ENCODE data around the gene TXNRD2. TPM values are rescaled to one million over a fixed set of nuclear protein-coding genes. Genes with fewer than 3 reads are reported as not detected.

TXNRD2 gene
- total RNA-seq, 1 donor from 2014 or later: 19.7 TPM

DNA sequence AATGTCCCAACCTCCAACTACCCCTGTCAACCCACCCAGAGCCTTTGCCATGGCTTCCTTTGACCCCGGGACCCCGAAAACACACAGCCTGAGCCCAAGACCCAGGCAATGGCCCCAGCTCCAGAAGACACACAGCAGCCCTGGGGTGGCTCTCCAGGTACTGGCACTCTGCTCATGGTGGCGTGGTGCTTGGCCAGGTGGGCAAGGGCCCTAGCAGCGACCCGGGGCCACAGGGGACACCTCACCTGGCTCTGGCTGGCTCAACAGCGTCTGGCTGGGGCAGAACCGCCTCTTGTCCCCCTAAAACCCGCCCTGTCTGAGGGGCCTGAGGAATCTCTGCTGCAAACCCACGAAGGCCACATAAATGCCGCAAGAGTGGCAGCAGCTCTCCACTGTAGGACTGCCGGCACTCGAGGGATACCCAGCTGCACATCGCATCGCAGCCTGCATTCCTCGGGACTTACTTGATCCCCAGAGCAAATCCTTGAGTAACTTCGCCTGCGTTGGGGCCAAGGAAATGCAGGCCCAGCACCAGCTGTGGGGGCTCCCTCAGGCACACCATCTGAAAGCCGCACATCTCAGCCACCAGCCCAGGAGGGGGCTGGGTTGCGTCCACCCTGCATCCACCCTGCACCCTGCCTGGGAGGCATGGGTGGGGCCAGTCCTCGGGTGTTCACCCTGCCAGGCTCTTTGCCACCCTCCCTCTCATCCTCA, 63.8 kb downstream of the TXNRD2 start:
- intact Hi-C loops (cut with micrococcal nuclease): no loop called here

DNA sequence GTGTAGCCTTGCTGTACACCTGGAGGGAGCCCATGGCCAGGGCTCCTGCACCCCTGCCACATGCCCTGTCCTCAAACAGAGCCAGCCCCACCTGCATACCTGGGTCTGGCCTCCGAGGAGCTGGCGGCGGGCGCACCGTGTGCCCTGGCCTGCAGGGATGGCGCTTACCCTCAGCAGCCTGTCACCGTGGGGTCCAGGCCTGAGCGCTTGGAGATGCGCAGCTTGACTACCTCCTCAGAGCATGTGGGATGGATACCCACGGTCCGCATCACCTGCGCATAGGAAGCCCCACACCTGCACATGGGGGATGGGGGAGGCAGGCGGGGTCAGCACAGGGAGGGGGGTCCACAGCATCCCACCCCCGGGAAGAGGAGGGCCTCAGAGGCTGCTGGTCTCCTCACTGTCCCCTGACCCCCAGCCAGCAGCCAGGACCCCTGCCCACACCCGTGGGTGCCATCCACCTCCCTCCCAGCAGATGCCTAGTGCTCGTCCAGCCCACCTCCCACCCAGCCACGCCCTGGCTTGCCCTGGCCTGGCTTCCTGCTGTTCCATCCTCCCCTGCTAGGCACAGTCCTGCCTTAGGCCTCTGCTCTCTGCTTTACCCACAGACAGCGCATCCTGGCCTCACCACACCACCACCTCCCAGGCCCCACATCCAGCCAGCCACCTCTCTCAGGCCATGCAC, 64.5 kb downstream of the TXNRD2 start:
- intact Hi-C loops (cut with micrococcal nuclease): no loop called here

DNA sequence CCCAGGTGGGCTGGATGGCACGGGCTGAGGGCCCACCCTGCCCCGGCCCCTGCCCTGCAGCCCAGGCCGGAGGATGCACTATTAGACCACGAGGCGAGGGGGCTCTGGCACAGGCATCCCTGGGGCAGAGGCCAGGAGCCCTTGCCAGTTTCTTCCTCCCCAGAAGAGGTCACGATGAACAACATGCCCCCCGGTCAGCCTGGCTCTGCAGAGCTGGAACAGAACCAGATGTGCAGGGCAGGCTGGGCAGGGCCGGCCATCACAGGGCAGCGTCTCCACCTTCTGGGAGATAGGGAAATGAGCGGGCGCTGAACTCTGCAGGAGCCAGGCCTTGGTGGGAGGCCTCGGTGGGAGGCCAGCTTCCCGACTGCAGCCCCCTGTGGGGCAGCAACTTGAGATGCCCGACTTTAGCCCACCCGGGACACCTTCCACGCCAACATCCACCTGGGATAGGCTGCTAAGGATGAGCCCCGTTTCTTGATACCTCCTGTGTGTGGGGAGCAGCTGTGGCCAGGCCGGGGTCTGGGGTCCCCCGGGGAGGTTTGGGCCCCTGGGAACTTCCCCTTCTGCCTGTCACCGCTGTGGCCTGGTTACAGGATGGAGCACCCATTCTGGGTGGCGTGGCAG, 65.2 kb downstream of the TXNRD2 start:
- intact Hi-C loops (cut with micrococcal nuclease): no loop called here

DNA sequence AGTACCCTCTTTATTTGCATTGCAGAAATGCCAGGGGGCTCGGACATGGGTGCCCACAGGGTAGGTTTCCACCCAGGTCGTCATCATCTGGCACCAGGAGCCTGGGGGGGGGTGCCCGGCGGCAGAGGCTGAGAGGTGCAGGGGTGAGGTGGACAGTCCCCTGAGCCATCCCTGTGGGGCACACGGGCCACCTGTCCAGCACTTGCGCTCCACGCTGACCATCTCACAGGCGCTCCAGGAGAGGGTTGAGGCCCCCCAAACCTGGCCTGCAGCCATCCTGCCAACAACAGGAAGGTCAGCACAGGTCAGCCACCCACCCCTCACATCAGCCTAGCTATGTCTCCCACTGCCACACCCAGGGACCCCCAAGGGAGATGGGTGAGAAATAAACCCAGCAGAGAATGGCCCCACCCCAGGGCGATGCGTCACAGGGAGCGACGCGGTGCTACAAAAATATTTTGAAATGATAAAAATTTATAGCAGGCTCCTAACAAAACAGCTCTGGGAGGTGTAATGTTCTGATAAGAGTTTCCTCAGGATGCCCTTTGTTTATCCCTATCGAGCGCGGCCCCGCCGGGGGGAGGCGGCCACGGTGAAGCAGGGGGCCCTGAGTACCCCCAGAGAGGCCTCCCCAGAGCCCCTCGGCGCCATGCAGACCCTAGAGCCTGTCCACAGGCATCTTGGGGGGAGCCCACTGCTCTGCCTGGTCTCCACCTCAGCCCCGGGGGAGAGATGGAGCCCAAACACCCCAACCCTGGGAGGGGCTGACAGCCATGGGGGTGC, 65.9 kb downstream of the TXNRD2 start:
- intact Hi-C loops (cut with micrococcal nuclease): no loop called here

DNA sequence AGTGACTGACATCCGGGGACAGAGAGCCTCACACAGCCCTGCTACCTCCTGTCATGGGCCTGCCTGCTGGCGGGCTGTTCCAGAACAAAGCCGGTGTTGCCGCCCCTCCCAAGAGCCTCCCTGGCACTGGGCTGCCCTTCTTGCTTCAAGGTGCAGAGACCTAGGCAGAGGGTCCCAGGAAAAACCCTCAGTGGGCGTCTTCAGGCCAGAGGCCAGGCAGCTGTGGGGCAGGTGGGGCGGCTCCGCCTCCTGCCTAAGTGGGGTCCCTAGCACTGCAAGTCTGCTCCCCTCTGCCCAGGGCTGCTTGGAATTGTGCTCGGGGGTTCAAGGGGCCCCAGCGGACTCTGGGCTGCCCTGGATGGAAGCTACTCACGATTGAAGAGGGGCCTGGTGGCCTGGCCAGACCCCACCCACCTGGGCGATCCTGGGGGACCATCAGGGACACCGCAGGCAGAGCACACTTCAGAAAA, 66.5 kb downstream of the TXNRD2 start:
- intact Hi-C loops (cut with micrococcal nuclease): no loop called here

DNA sequence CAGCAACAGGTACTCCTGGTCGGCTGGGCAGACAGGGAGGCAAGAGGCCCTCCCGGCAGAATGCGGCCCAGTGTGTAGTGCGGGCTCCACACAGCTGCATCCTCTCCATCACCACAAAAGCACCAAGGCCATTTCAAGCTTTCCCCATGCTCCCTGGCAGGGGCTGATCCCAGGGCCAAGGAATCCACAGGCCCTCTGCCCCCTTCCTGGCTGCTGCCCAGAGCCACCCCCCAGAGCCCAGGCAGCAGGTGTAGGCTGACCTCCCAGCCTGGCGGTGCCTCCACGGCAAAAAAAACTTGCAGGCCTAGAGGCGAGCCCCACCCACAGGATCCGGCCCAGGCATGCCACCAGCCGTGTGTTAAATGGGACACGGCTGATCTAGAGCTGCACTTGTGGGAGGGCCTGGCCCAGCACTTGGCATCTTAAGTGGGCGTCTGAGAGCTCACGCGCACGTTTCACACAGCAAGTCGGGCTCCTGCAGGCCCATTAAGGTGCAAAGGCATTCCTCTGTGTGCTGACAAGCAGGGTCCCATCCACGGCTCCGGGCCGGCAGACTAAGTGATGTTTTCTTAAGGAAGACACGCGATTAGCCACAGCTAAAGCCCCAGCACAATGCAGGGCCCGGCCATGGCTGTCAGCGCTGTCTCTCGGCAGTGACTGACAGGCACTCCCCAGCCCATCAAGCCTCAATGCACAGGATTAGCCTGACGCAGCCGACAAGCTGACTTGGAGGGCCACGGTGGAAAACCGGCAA, 67.1 kb downstream of the TXNRD2 start:
- intact Hi-C loops (cut with micrococcal nuclease): no loop called here

DNA sequence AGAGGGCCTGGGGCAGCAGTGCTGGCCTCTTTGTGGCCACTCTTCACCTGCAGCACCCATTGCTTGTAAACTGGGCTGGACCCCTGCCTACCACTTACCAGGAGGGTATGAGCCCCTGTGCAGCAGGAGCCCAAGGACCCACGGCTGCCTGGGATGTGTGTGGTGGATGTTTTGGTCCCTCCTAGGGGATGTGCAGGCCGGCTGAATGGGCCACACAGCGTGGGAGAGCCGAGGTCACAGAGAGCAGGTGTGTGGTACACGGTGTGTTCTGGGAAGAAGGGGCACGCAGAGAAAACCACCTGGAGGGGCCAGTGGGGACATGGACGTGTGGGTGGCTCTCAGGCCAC, 67.7 kb downstream of the TXNRD2 start:
- intact Hi-C loops (cut with micrococcal nuclease): no loop called here

DNA sequence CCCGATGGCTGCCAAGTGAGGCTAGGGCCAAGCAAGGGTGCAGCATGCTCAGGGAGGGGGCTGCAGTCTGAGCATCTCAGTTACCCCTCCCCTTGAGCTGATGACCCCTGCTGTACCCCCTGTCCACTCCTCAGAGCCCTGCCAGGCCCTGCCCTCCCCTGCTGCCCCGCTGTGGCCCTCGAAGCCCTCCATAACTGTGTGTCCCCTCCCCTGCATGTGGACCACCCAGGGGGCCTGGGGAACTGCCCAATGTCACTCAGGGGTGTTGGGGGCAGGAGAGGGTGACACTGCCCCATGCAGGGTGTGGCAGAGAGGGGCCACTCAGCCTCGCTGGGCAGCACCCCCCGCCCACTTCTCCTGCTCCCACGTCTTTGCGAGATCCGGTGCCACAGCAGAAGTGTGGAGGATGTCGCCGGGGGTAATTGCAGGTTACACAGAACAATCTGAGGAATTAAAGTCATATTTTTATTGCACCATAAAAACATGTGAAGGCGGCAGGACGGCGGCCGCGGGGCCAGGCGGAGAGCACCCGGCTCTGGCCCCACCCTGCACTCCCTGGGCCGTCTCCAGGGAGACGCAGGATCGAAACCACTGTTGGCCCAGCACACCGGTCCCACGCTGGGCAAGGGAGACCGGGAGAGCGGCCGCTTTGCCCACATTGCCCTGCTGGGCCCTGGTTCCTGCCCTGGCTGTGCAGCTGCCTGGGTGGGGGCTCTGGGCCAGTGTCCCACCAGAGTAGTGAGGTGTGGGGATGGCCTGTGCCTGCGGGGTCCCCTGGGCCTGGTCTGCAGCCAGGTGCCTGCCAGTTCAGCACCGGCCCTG, 68.3 kb downstream of the TXNRD2 start:
- intact Hi-C loops (cut with micrococcal nuclease): no loop called here

DNA sequence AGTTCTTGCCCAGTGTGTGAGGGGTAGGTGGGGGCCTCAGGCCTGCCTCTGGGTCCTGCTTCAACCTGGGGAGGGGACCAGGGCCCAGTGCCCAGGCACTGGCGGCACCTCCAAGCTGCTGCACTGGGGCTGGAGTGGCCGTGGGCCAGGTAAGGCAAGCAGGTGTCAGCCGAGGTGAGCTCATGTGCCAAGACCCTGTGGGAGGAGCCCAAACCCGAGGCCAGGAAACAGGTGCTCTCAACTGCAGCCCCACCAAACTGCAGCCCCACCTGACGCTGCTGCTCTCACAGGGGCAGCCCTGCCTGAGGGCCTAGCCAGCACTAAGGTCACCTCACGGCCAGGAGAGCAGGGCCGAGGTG, 68.9 kb downstream of the TXNRD2 start:
- intact Hi-C loops (cut with micrococcal nuclease): no loop called here

DNA sequence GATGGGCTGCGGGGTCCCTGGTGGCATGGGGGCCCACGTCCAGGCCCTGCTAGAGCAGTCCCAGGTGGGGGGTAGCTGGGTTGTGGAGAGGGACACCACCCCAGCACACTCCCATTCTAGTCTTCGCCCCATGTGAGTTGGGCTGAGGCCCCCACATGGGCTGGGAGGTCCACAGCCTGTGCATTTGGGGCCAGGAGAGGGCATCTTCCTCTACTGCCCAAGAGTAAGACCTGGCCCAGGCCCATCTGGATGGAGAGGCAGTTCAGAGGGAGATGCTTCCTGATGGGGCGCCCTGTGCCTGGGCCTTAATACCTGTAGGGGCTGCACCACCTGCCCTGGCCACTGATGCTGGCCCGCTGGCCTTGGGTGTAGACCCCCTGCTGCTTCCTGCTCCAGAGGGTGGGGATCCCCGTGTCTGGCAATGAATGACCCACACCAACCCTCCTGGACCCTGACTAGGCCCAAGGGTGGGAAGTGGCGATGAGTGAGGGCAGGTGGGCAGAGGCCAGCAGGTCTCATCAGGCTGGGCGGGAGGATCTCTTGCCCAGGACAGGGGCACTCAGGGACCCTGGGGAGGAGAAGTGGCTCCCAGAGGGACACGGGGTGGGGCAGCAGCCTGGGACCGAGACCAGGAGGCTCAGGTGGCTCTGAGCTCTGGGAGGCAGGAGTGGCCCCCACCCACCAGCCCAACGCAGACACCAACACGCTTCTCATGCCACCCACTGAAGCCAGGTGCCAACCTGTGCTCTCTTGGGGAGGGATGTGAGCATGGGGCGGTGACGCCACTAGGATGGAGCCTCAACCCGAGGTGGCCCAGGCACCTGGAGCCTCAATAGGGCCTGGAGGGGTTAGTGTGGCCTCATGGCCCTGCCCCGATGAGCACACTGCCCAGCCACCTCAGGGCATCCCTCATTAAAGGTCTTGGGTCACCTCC, 69.5 kb downstream of the TXNRD2 start:
- intact Hi-C loops (cut with micrococcal nuclease): no loop called here

DNA sequence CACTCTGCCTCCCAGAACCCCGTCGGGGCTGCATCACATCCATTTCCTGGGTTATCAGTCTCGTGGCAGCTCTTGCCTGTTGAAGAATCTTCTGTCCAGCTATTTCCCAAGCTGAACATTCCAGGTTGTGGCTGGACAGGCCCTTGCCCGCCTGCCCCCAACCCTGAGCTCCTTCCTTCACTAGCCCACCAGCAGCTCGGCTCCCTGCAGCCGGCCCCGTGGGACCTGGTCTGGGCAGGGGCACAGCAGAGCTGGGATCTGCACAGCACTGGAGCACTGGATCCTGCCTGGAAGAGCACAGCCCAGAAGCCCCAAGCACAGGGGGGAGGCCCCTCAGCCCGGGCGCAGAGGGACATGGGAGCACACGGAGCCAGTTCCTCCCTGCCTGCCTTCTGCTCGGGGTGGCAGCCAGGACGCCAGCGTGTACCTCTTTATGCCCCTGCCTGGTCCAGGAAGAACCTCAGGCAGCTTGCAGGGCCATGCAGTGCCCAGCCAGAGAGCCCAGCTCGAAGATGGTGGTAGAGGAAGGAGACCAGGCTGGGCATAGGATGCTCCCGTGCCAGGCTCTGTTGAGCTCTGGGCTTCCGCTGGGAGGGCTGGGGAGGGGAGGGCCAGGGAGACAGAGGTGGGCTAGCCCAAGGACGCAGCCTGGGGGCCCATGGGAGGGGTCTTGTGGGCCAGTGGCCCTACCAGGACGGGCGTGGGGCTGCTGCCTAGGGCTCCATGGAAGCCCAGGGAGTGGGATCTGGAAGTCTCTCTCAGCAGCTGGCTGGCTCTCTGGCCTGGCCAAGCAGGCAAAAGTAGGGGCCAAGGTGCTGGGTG, 70.4 kb downstream of the TXNRD2 start:
- intact Hi-C loops (cut with micrococcal nuclease): no loop called here

DNA sequence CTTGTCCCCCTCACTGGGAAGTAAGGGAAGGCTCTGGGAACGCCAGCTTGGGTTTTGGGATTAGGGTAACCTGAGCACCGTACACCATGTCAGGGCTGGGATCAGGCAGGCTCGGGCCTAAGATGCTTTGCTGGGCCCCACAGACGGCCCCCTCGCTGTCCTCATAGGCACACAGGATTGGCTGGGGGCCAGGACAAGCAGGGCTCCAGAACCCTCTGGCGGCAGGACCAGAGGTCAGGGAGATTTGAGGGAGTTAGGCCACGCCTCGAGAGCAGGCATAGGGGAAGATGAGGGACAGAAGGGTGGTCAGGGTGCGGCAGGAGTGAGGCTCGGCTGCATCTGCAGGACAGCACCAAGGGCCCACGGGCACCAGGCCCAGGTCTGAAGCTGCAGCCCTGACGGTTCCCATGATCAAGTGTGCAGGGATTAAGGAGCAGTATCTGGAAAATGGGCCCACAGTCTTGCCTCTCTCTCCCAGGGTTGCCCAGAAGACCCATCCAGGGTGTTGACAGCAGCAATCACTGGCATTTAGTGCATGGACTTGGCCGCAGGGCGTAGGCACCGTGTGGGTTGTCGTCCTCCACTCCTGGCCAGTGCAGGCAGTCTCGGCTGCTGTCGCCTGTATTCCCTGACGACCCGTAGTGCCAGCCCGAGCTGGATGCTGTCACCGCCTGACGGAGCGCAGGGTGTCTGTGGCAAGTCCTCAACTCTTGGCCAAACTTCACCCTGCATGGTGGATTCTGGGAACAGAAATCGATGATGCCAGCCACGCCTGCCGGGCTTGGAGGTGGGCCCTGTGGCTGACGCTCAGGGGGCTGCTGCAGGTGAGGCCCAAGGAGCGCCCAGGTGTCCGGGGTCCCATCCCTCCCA, 71.2 kb downstream of the TXNRD2 start:
- intact Hi-C loops (cut with micrococcal nuclease): no loop called here

DNA sequence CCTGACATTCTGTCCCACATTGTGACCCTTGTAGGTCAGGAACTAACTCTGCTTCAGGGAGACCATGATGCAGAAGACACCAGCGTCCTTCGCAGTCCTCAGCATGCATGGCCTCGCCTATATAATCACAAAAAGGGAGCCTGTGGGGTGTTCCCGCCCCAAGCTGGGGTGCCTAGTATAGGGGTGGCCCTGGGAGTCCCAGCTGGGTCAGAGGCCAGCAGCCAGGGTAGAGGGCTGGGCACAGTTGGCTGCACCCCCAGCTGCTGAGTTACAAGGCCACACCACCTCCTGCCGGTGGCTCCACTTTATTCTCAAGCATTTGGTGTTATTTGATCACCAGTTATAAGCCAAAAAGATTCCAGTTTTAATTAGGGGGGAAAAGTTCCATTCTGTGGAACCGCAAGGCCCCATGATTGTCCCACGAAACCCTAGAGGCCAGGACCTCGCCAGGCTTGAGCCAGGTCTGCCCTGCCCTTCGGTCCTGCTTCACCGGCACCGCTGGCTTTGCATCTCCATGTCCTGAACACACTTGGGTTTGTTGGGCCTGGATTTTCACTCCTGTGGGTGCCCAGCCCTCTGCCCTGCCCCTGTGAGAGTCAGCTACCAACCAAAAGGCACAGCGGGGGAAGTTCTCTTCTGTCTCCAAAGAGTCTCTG, 72.0 kb downstream of the TXNRD2 start:
- intact Hi-C loops (cut with micrococcal nuclease): no loop called here

DNA sequence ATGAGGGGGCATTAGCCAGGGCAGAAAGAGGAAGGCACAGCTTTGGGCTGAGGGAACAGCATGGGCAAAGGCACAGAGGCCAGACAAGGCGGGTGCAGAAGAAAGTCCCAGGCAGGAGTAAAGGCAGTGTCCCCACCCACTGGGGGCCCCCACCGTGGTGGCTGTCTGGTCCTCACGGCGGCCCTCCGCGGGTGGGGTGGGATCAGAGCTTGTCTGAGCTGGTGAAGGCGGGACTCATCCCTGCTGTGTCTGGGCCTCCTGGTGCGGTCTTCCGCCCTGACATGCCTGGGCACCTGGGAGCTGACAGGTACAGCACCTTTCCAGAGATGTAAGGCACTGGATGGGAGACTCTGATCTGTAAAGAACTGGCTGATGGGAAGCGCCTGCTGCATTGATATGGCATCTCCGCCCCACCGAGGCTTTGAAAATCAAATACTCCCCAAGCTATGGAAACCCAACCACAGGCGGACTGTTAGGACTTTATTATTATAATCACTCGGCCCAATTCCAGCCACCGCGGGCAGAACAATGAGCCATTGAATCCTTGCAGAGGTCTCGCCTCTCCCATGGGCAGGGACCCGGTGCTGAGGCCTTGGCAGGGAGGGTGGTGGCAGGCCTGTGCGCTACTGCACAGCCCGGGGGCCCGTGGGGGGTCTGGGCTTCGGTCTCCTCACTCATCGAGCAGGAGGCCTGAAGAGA, 72.7 kb downstream of the TXNRD2 start:
- intact Hi-C loops (cut with micrococcal nuclease): no loop called here

DNA sequence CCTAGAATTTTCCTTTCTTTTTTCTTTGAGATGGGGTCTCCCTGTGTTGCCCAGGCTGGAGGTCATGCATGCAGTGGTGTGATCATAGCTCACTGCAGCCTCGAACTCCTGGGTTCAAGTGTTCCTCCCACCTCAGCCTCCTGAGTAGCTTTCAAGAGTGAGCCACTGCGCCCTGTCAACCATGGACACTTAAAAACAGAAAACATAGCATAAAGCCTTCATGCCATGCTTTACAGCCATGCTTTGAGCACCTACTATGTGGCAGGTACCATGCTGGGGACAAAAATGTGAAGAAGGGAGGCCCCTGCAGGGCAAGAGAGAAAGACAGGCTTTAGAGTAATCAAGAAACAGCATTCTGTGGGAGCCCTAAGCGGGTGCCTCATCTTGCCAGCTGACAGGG, 73.3 kb downstream of the TXNRD2 start:
- intact Hi-C loops (cut with micrococcal nuclease): no loop called here

DNA sequence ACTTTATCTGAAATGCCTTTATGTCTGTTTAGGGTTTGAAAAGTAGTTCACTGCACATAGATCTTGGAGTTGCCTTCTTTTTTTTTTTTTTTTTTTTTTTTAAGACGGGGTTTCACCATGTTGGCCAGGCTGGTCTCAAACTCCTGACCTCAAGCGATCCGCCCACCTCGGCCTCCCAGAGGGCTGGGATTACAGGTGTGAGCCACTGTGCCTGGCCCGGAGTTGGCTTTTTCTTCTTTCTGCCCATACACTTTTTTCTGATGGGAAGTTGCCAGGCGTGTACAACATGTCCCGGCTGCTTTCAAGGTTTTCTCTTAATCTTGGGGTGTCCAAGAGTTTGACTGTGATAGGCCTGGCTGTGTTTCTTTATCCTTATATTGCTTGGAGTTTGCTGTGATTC, 74.0 kb downstream of the TXNRD2 start:
- intact Hi-C loops (cut with micrococcal nuclease): no loop called here
